Measurements from ENCODE around the gene MDFI. TPM values are rescaled to one million over a fixed set of nuclear protein-coding genes. Genes with fewer than 3 reads are reported as not detected.

MDFI gene
- total RNA-seq, 1 donor from 2014 or later, result 48.3 TPM

- no peak for DNase-seq (ENCODE audit: low spot score, unreplicated experiment)
- no peak for TF ChIP-seq CTCF (IDR thresholded peaks at IDR 0.05; ENCODE audit: unreplicated experiment)
- Mint-ChIP-seq H3K4me3 (ENCODE audit: low read depth) (no peak overlapping the region), H3K36me3 (ENCODE audit: insufficient read depth) (peaks cover 10% of the 10 kb centered on the region), H3K4me1 (ENCODE audit: low read depth) (peaks cover 6% of the 10 kb centered on the region), H3K27ac (no peak overlapping the region), H3K9me3 (ENCODE audit: low read depth) (no peaks in the 10 kb centered on the region), H3K27me3 (peaks cover 14% of the 10 kb centered on the region)
Measured at GRCh38 chr6:41655646-41656001, 17.4 kb downstream of the MDFI start.

- H3K9me3 Mint-ChIP-seq (ENCODE audit: low read depth), result no peaks in the 10 kb centered on the region
- no peak overlapping the region for H3K4me3 Mint-ChIP-seq (ENCODE audit: low read depth)
- peaks cover 6% of the 10 kb centered on the region for H3K4me1 Mint-ChIP-seq (ENCODE audit: low read depth)
- H3K27ac Mint-ChIP-seq, result peak overlapping the region; percentile 4
- peaks cover 16% of the 10 kb centered on the region for H3K27me3 Mint-ChIP-seq
- no peak for TF ChIP-seq CTCF (IDR thresholded peaks at IDR 0.05; ENCODE audit: unreplicated experiment)
- peaks cover 10% of the 10 kb centered on the region for H3K36me3 Mint-ChIP-seq (ENCODE audit: insufficient read depth)
- no peak for DNase-seq (ENCODE audit: low spot score, unreplicated experiment)
Measured at GRCh38 chr6:41656002-41656691, 17.9 kb downstream of the MDFI start.

GRCh38 chr6:41657131-41658094, 19.1 kb downstream of the MDFI start:
- no peaks in the 10 kb centered on the region for H3K9me3 Mint-ChIP-seq (ENCODE audit: low read depth)
- H3K27ac Mint-ChIP-seq, result no peak overlapping the region
- peaks cover 6% of the 10 kb centered on the region for H3K4me1 Mint-ChIP-seq (ENCODE audit: low read depth)
- TF ChIP-seq CTCF (IDR thresholded peaks at IDR 0.05; ENCODE audit: unreplicated experiment), result no peak
- DNase-seq (ENCODE audit: low spot score, unreplicated experiment), result no peak
- peaks cover 29% of the 10 kb centered on the region for H3K27me3 Mint-ChIP-seq
- H3K36me3 Mint-ChIP-seq (ENCODE audit: insufficient read depth), result peaks cover 3% of the 10 kb centered on the region
- no peak overlapping the region for H3K4me3 Mint-ChIP-seq (ENCODE audit: low read depth)

GRCh38 chr6:41658636-41659035, 20.4 kb downstream of the MDFI start:
- Mint-ChIP-seq H3K36me3 (ENCODE audit: insufficient read depth) (no peaks in the 10 kb centered on the region), H3K9me3 (ENCODE audit: low read depth) (no peaks in the 10 kb centered on the region), H3K4me3 (ENCODE audit: low read depth) (no peak overlapping the region), H3K4me1 (ENCODE audit: low read depth) (peaks cover 4% of the 10 kb centered on the region), H3K27ac (no peak overlapping the region), H3K27me3 (peaks cover 37% of the 10 kb centered on the region)
- no peak for TF ChIP-seq CTCF (IDR thresholded peaks at IDR 0.05; ENCODE audit: unreplicated experiment)
- no peak for DNase-seq (ENCODE audit: low spot score, unreplicated experiment)

- Mint-ChIP-seq H3K9me3 (ENCODE audit: low read depth) (no peaks in the 10 kb centered on the region), H3K4me1 (ENCODE audit: low read depth) (peaks cover 4% of the 10 kb centered on the region), H3K27ac (no peak overlapping the region), H3K36me3 (ENCODE audit: insufficient read depth) (no peaks in the 10 kb centered on the region), H3K4me3 (ENCODE audit: low read depth) (no peak overlapping the region), H3K27me3 (peaks cover 43% of the 10 kb centered on the region)
- peak; percentile 19 for TF ChIP-seq CTCF (IDR thresholded peaks at IDR 0.05; ENCODE audit: unreplicated experiment)
- no peak for DNase-seq (ENCODE audit: low spot score, unreplicated experiment)
Measured at GRCh38 chr6:41659935-41660334, 21.7 kb downstream of the MDFI start.
